Smooth muscle cell of the brain vasculature (primary cell): Measurements from ENCODE around the gene AKNA.
"Not testable (repeated sequence)": the region's sequence is repeated elsewhere in the genome, so short reads cannot be mapped to it uniquely, and the experiment has no call there.

ENCODE experiments used
- DNase-seq: peaks from one replicate; pipeline ENCODE4 v3.0.0-alpha.2; 2012; ENCODE audit warnings: low read depth, low spot score

AKNA gene

GRCh38 chr9:114339130-114339908 is 48.5 kb downstream of the AKNA start:
- no peak for DNase-seq

DNA sequence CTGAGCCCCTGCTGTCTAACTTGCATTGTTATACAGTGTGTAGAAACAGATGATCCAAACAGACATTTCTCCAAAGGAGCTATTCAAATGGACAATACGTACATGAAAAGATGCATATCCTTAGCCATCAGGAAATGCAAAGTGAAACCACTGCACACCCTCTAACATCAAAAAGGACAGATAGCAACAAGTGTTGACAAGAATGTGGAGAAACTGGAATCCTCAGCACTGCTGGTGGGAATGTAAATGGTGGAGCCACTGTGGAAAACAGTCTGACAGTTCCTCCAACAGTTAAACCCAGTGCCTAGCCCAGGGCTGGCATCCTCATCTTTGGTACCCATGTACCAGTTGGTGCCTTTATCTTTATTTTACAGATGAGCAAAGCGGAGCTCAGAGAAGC is 49.6 kb downstream of the AKNA start:
- no peak for DNase-seq

- DNase-seq: no peak
Measured at GRCh38 chr9:114336699-114337395, 50.9 kb downstream of the AKNA start.

DNA sequence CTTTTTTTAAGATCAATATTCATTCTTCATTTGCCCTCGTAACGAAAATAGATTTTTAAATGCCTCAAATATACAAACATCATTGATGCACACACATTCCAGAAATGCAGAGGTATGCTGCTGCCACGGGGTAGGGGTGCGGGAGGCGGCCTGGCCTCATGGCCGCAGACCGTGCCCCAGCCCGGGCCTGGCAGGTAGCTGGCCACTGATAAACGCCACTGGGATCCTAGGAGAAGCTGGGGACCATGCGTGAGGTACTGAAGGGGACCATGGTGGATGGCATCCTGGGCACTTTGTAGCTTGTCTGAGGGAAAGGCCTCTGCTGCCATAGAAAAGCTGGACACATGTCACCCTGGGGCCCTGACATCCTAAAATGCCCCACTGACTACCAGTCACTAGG is 51.6 kb downstream of the AKNA start:
- DNase-seq: no peak

DNA sequence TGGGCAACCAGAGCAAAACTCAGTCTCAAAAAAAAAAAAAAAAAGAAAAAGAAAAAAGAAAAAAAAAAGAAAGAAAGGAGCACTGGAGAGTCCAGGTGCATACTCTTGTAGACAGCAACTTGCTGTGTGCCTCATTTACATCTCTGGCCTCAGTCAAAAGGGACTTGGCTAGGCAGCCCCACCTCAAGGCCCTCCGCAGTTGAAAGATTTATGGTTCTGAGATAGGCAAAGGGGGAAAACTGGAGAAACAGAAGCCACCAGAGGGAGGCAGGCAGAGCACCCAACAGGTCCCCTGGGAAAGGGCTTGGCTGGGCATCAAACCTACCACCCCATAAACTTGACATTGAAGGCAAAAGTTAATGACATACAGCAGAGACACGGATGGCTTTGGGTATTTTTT is 52.0 kb downstream of the AKNA start:
- no peak for DNase-seq

- DNase-seq: no peak
Measured at GRCh38 chr9:114334490-114334889, 53.3 kb downstream of the AKNA start.

- not testable (repeated sequence) for DNase-seq
Measured at GRCh38 chr9:114333718-114334117, 54.1 kb downstream of the AKNA start.

- not testable (repeated sequence) for DNase-seq
Measured at GRCh38 chr9:114332474-114333040, 55.2 kb downstream of the AKNA start.

GRCh38 chr9:114331229-114332195 is 56.3 kb downstream of the AKNA start:
- not testable (repeated sequence) for DNase-seq

DNA sequence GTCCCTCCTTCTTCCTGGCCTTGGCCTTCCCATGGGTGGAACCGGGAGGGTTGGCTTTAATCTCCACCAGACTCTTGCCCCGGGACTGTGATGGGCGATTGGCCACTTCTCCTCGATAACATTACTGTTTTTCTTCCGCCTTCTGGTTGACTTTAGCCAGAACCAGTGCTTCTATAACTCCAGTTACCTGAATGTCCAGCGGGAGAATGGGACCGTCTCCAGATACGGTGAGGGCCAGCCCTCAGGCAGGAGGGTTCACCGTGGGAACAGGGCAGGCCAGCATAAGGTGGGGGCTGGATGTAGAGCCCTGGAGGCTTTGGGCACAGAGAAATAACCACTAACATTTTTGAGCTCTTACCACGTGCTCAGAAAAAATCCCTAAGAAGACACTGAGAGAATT is 57.1 kb downstream of the AKNA start:
- no peak for DNase-seq

DNA sequence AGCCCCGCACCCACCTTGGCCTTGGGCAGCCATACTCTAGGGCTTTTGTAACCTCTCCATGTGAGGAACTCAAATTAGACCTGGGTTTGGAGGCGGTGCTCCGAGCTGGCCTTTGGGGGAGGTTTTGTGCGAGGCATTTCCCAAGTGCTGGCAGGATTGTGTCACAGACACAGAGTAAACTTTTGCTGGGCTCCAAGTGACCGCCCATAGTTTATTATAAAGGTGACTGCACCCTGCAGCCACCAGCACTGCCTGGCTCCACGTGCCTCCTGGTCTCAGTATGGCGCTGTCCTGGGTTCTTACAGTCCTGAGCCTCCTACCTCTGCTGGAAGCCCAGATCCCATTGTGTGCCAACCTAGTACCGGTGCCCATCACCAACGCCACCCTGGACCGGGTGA is 58.2 kb downstream of the AKNA start, which contains the start of gene ORM2:
Gene ORM2, plus strand, starts transcription at position 245 of the 398 bp plus-strand sequence. Its CDS starts 36 bp downstream, at position 281.
- not testable (repeated sequence) for DNase-seq

GRCh38 chr9:114328937-114329624 is 58.7 kb downstream of the AKNA start:
- DNase-seq: not testable (repeated sequence)

DNA sequence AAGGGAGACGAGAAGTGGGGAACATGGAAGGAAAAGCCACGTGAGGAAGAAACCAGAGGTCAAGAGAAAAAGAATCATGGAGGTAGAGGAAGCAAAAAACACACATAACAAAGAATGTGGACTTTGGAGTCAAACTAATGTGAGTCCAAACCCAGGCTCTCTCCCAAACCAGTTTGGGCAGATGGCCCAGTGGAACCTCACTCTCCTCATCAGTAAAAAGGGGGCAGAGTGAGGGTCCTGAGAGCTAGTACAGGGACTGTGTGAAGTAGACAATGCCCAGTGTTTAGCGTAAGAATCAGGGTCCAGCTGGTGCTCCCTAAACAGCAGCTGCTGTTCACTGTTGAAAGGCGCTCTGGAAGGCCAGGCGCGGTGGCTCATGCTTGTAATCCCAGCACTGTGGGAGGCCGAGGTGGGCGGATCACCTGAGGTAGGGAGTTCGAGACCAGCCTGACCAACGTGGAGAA is 59.4 kb downstream of the AKNA start:
- not testable (repeated sequence) for DNase-seq

DNA sequence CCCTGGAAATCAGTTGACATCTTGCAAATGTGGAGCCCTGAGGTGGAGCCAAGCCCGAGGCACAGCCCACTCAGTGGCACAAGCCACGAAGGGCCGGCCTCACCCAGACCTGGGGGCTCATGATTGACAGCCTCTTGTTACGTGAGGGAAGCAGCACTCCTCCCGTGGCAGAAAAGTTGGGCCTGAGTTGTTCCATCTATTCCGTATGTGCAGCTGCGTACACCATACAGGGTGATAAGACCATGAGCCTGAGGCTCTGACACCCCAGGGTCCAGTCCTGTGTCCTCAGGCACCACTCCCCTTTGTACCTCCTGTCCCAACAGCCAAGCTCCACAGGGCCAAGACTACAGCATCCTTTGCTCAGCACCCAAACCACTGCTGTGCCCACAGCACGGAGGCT is 60.0 kb downstream of the AKNA start:
- DNase-seq: no peak

DNA sequence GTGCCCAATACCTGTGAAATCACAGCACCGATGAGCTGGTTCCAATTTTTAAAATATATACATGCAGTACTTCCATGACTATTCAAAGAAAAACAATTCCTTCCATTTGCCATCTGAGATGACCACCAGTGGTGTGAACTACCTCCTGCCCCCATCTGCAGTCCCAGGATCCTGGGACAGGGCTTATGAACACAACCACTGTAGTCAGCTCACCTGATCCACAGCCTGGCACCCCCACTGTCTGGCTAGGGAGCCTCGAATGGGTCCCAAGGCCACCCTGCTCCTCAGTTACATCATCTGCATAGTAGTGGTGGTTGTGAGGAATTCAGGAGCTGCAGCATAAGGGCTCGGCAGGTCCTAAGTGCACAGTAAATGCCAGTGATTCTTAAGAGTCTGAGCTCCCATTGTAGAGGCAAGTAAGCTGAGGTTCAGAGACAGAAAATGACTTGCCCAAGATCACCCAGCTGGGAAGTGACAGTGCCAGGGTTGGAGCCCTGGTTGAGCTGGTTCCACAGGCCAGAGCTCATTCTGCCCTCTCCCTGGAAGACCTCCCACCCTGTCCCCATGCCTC is 62.0 kb downstream of the AKNA start:
- not testable (repeated sequence) for DNase-seq

GRCh38 chr9:114324965-114325364 is 62.8 kb downstream of the AKNA start:
- DNase-seq: not testable (repeated sequence)

- DNase-seq: no peak
Measured at GRCh38 chr9:114324492-114324891, 63.3 kb downstream of the AKNA start.

DNA sequence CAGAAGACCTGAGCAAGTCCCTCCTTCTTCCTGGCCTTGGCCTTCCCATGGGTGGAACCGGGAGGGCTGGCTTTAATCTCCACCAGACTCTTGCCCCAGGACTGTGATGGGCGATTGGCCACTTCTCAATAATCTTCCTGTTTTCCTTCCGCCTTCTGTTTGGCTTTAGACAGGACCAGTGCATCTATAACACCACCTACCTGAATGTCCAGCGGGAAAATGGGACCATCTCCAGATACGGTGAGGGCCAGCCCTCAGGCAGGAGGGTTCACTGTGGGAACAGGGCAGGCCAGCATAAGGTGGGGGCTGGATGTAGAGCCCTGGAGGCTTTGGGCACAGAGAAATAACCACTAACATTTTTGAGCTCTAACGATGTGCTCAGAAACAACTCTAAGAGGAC is 63.9 kb downstream of the AKNA start:
- not testable (repeated sequence) for DNase-seq

GRCh38 chr9:114322831-114323531 is 64.8 kb downstream of the AKNA start, which contains the start of gene ORM1:
Gene ORM1 (plus strand): TSS chr9:114323098. CDS start chr9:114323134, 36 bp downstream.
- not testable (repeated sequence) for DNase-seq
